GF-D8 (cell line): Measurements from ENCODE around the gene MYOG.

Experiments used
- DNase-seq: peaks from one replicate; lab custom pipeline; 2025; lab: John Stamatoyannopoulos, UW

MYOG gene

GRCh38 chr1:203046984-203047630 is 38.7 kb downstream of the MYOG start:
- DNase-seq, result no peak

DNA sequence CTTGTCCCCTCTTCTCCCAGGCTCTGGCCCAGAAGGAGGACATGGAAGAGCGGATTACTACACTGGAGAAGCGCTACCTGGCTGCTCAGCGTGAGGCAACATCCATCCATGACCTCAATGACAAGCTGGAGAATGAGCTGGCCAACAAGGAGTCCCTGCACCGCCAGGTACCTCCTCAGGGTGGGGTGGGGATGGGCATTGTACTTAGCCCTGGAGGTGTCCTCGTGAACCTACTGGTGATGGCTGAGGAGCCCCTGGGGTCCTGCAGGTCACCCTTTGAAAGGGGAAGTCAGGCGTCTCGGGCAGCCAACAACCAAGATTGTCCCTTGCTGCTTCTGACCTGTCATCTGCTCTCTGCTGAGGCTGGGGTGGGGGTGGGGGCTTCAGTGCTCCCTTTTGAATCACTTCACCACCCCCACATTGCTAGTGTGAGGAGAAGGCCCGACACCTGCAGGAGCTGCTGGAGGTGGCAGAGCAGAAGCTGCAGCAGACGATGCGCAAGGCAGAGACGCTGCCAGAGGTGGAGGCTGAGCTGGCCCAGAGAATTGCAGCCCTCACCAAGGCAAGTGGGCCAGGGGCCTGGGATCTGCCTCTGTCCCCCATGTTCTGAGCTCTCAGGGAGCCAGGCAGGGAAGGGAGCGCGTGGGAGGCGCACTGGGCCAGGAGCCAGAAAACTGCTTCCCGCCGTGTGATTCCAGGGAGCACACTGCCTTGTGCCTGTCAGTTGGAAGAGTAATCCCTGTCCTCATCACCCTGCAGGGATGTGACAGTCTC is 39.8 kb downstream of the MYOG start:
- DNase-seq, result no peak

GRCh38 chr1:203045336-203045735 is 40.5 kb downstream of the MYOG start:
- DNase-seq, result no peak

- DNase-seq, result no peak
Measured at GRCh38 chr1:203044546-203045250, 41.1 kb downstream of the MYOG start.

GRCh38 chr1:203043830-203044545 is 41.8 kb downstream of the MYOG start:
- DNase-seq, result no peak

GRCh38 chr1:203041351-203041932 is 44.4 kb downstream of the MYOG start:
- no peak for DNase-seq

DNA sequence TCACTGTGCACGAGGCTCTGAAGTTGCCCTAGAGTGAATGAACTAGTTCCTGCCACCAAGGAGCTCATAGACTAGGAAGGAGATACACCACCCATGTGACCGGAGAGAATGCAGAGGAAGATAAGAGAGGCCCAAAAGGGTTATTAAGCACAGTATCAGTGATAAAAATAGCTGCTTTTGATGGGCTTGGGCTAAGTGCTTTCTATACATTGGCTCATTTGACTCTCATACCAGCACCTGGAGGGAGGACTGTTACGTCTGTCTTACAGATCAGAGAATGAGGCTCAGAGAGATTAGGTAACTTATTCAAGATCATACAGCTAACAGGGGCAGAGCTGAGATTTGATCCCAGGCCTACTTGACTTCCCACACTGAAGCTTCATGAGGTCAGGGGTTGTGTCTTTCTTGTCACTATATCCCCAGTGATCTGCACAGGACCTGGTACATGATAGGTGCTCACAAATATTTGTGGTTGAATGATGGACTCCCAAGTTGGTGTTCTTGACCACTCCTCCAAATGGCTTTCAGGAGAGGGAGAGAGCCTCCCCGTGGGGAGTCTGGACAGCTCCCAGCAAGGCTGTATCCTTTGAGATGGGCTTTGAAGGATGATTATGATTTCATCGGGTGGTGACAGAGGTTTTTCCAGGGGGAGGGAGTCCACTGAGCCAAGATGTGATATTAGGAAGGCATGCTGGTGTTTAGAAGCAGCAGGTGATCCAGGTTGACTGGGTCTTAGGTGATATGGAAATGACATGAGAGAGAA is 45.1 kb downstream of the MYOG start:
- no peak for DNase-seq

- DNase-seq, result no peak
Measured at GRCh38 chr1:203039609-203040512, 46.0 kb downstream of the MYOG start.

DNA sequence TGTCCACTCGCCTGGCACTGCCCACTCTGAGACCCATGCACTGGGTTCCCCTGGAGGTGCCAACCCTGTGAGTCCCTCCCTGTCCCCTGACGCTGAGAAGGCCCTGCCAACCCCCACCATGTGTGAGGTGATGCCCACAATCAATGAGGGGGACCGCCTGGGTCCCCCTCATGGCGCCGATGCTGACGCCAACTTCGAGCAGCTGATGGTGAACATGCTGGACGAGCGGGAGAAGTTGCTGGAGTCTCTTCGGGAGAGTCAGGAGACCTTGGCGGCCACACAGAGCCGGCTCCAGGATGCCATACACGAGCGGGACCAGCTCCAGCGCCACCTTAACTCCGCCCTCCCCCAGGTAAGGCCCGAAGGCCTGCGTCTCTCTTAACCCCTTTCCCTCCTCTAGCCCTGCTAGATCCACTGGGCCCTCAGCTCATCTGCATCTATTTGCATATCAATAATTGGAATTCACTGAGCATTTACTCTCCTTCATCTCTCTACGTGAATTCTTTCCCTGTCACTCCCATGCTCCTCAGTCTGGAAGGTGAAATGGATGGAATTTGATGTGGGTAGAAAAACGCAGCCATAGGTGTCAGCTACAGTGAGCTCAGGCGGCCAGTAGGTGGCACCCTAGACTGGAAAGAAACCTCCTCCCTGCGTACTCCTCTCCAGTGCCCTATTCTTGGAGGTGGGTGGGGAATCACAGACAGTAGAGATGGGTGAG is 46.8 kb downstream of the MYOG start:
- no peak for DNase-seq

- DNase-seq, result no peak
Measured at GRCh38 chr1:203038217-203038741, 47.5 kb downstream of the MYOG start.

DNA sequence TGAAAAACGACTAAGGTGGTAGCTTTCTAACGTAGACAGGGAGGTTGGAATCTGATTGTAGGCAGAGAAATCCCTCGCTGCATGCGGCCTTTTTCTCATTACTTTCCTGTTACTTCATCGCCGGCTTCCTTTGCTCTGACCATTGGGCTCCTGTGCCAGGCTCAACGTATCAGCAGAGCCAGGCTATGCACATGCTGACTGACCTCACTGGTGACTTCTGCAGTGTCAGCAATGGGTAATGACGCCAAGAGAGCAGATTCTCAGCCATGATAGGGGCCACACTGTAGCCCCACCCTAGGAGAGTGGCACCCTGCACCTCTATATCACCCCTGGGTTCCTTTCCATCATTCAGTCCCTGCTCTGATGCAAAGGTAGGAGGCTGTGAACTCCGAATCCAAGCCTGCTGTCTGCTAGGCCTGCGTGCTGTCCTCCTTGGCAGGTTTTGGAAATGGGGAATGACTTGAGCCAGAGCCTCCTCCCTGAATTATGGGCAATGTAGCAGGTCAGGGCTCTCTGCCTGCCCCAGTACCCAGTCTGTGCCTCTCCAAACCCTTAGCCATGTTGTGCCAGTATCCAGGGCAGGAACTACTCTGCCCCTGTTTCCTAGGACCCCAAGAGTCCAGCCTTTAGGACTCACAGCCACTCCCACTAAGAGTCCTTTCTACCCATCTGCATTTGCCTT is 48.2 kb downstream of the MYOG start:
- DNase-seq, result no peak

GRCh38 chr1:203036537-203036936 is 49.3 kb downstream of the MYOG start:
- no peak for DNase-seq

DNA sequence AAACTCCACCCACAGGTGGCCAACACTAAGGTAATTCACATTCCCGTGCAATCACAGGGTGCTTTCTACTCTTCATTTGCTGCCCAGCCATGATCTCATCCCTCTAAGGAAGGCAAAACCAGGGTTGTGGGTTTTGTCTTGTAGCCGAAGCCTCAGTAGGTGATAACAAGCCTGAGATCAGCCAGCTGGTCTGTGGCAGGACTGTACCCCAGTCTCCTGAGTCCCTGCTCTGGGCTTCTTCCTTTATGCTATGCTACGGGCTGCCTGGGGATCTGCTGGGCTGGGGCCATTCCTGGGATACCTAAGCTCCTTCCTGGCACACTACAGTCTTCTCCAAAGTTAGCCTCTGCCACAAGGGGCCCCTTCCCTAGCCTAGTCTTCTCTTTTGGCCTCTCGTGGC is 49.7 kb downstream of the MYOG start:
- DNase-seq, result no peak

- no peak for DNase-seq
Measured at GRCh38 chr1:203035111-203036000, 50.5 kb downstream of the MYOG start.

DNA sequence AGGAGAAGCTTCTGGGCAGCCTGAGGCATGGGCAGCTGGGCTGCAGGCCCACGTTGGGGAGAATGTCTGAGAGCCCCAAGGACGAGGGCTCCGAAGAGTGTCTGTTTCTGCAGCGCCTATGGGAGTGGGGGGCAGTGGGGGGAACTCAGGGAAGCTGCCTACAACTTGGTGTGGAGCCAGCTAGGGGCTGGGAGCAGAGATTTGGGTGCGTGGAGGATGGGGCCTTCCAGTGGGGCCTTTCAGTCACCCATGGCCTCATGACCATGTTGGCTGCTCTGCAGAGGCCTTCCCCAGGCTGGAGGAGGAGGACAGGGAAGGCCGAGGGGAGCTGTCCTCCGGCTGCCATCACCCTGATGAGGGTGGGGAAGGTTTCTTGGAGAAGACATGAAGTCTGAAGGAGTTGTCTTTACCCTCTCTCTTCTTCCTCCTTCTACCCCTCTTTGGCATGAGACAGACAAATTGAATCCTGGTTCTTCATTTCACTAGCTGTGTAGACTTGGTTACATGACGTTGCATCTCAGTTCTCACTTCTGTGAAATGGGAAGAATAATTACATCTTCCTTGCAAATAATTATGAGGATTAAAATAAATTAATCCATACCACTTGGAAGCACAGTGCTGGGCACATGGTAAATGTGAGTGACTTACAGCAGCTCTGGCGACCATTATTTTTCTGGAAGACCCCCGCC is 51.2 kb downstream of the MYOG start:
- DNase-seq, result no peak

DNA sequence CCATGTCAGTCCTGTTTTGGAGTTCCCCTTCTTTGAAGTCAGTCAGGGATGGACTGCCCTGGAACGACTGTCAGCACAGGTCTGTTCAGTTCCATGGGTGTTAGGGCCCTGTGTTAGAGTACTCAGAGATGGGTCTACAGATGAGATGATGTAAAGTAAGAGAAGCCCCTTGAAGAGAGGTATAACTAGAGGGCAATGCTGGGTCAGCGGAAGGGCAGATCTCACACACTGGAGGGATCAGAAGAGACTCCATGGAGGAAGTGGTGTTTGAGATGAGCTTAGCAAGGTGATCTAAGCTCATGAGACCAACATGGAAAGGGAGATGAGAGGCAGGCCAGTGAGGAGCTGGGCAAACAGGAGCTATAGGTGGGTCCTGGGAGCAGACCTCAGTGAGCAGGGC is 51.9 kb downstream of the MYOG start:
- no peak for DNase-seq

GRCh38 chr1:203033287-203033686 is 52.5 kb downstream of the MYOG start:
- no peak for DNase-seq
